Measurements from ENCODE around the gene ZNF865.

GRCh38 chr19:55660991-55661390 is 55.5 kb downstream of the ZNF865 start:
- no peak for TF ChIP-seq CTCF (IDR thresholded peaks at IDR 0.05; ENCODE audit: insufficient read depth, low read depth, low read length)
- no peak for TF ChIP-seq EZH2 (IDR thresholded peaks at IDR 0.05; ENCODE audit: insufficient read depth, low read length)
